Measurements from ENCODE around the gene ZNF469.

GRCh38 chr16:88404769-88405168 lies 22.0 kb downstream of the ZNF469 start:
- TF ChIP-seq CTCF (conservative IDR thresholded peaks at IDR 0.05 in 1 of 2, IDR thresholded peaks at IDR 0.05 in 1 of 2; ENCODE audit: extremely low read depth in 1 of 2, insufficient read depth in 1 of 2, low read depth in 1 of 2, low read length in 2 of 2) = no peak
- no peak for TF ChIP-seq EZH2 (IDR thresholded peaks at IDR 0.05; ENCODE audit: borderline replicate concordance, low read length)

All from mammary epithelial cell (primary cell).